Caco-2 (cell line): Measurements from ENCODE around the gene NOL6. TPM values are rescaled to one million over a fixed set of nuclear protein-coding genes. Genes with fewer than 3 reads are reported as not detected.
A peak's percentile ranks its signal among the peaks of the same experiment; 100 is the strongest.
"Not testable (repeated sequence)": the region's sequence is repeated elsewhere in the genome, so short reads cannot be mapped to it uniquely, and the experiment has no call there.

Experiments
- BruUV-seq: library from RNA; stranded (reverse); fragments of 400-500 nt; replicated peaks from 2 replicates; lab custom pipeline; 2021; lab: Mats Ljungman, UMichigan
- CTCF ChIA-PET: fragments of 300-600 bp; sonication (Branson Sonifier 250); formaldehyde crosslinking; loops from one replicate; lab custom pipeline; 2022; ENCODE audit warnings: antibody characterized with exemption; lab: Charles Lee
- POLR2A ChIA-PET: fragments of 300-600 bp; sonication (Branson Sonifier 250); formaldehyde crosslinking; loops from one replicate; lab custom pipeline; 2022; ENCODE audit warnings: antibody characterized with exemption; lab: Charles Lee
- DNase-seq, 2 experiments: peaks; one replicate each; pipeline versions ENCODE4 v3.0.0 to v3.0.0-alpha.2; 2020 to 2022
- H3K27me3 ChIP-seq: replicated peaks from 2 replicates; pipeline ENCODE4 v1.6.0; 2011; ENCODE audit warnings: low read length; ENCODE audit not compliant: control insufficient read depth, insufficient read depth
- H3K36me3 ChIP-seq: 2 replicates; pipeline ENCODE4 v1.5.1; 2011; ENCODE audit warnings: low read length; ENCODE audit not compliant: control insufficient read depth, insufficient read depth
- H3K4me1 ChIP-seq: fragments of 250-450 bp; sonication (Bioruptor Pico); 2 replicates; pipeline ENCODE4 v1.5.1; 2020; ENCODE audit warnings: mild to moderate bottlenecking
- H3K4me3 ChIP-seq: 2 replicates; pipeline ENCODE4 v1.5.1; 2011; ENCODE audit warnings: low read depth, mild to moderate bottlenecking, control low read depth, low read length
- H3K9me3 ChIP-seq: fragments of 250-450 bp; sonication (Bioruptor Pico); 2 replicates; pipeline ENCODE4 v1.5.1; 2020; ENCODE audit warnings: mild to moderate bottlenecking, moderate library complexity
- H3K27ac Mint-ChIP-seq: one replicate; pipeline ENCODE4 v1.8.0; 2022; ENCODE audit warnings: mixed read lengths; ENCODE audit not compliant: unreplicated experiment
- H3K27me3 Mint-ChIP-seq: one replicate; pipeline ENCODE4 v1.8.0; 2022; ENCODE audit warnings: mixed read lengths; ENCODE audit not compliant: insufficient read depth, unreplicated experiment
- H3K36me3 Mint-ChIP-seq: one replicate; pipeline ENCODE4 v1.8.0; 2022; ENCODE audit warnings: mild to moderate bottlenecking, mixed read lengths; ENCODE audit not compliant: insufficient read depth, unreplicated experiment
- H3K4me1 Mint-ChIP-seq: one replicate; pipeline ENCODE4 v1.8.0; 2022; ENCODE audit warnings: low read depth, mixed read lengths; ENCODE audit not compliant: unreplicated experiment
- H3K4me3 Mint-ChIP-seq: one replicate; pipeline ENCODE4 v1.8.0; 2022; ENCODE audit warnings: mild to moderate bottlenecking, moderate library complexity, mixed read lengths; ENCODE audit not compliant: unreplicated experiment
- H3K9me3 Mint-ChIP-seq: one replicate; pipeline ENCODE4 v1.8.0; 2022; ENCODE audit warnings: mixed read lengths; ENCODE audit not compliant: unreplicated experiment
- CTCF ChIP-seq, 2 experiments: fragments of 200-600 bp in 1 of 2; IDR thresholded peaks; 1 replicate in 1 of 2; 2 replicates in 1 of 2; pipeline versions ENCODE4 v1.5.1 to v1.8.0; 2011 to 2022; ENCODE audit warnings: antibody characterized with exemption in 1 of 2, control low read depth in 1 of 2, inconsistent platforms in 1 of 2, low read depth in 1 of 2, low read length in 1 of 2, mild to moderate bottlenecking in 1 of 2, moderate library complexity in 1 of 2; ENCODE audit not compliant: insufficient read depth in 1 of 2, severe bottlenecking in 1 of 2, unreplicated experiment in 1 of 2
- intact Hi-C: fragments of 100-400 bp; cut with micrococcal nuclease; formaldehyde crosslinking; loops from one replicate; pipeline ENCODE4 v1.10.0; 2022; ENCODE audit not compliant: unreplicated experiment
- total RNA-seq: library from RNA; stranded (reverse); gene quantifications from 2 replicates; pipeline ENCODE4 v1.2.3, GENCODE V29; 2022

NOL6 gene
- total RNA-seq, 1 experiment from 2014 or later: 47.2 TPM

DNA sequence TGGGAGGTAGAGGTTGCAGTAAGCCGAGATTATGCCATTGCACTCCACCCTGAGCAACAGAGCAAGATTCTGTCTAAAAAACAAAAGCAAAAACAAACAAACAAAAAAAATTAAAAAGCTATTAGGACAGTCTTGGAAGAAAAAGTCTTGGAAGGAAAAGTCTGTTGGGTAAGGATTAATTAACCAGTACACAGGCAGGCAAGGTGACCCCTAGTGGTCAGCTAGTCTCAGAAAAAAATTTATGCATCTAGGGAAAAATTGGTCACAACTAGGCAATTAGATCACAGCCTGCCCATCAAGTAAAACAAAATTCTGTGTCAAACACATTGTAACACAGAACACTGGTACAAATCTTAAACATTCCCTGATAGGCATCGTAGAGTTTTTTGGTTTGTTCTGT is 43.6 kb upstream of the NOL6 start:
- Mint-ChIP-seq H3K4me3 (no peak overlapping the region), H3K36me3 (peaks cover 6% of the 10 kb centered on the region), H3K9me3 (peaks cover 6% of the 10 kb centered on the region), H3K27ac (no peak overlapping the region), H3K27me3 (peaks cover under 1% of the 10 kb centered on the region), H3K4me1 (peaks cover 23% of the 10 kb centered on the region)
- peak; percentile 59 to 71 for TF ChIP-seq CTCF (IDR thresholded peaks at IDR 0.05; ENCODE audit: insufficient read depth in 1 of 2, low read depth in 1 of 2, low read length in 1 of 2, severe bottlenecking in 1 of 2, unreplicated experiment in 1 of 2)
- peak in 1 of 2 experiments; percentile 60 for DNase-seq
- no peaks in the 10 kb centered on the region for H3K27me3 ChIP-seq
- H3K4me3 ChIP-seq: no peak overlapping the region
- BruUV-seq: no TSS peak
- CTCF ChIA-PET: interaction anchor here (1.0 to 1.3 kb wide), 3 partner anchors 44 to 143 kb away, joined by 6 to 11 read pairs (median 7); partner anchors contain the start of gene NOL6
- intact Hi-C loops: loop anchor here (5.0 kb wide), 2 partner anchors 45 to 115 kb away; partner anchors contain the start of genes AQP7 and NOL6
- POLR2A ChIA-PET: no interaction called here
- no peaks in the 10 kb centered on the region for H3K36me3 ChIP-seq
- peaks cover 28% of the 10 kb centered on the region for H3K4me1 ChIP-seq
- no peaks in the 10 kb centered on the region for H3K9me3 ChIP-seq

GRCh38 chr9:33516397-33516796 is 42.7 kb upstream of the NOL6 start:
- H3K4me3 Mint-ChIP-seq, H3K36me3 ChIP-seq, POLR2A ChIA-PET, H3K36me3 Mint-ChIP-seq, H3K27me3 Mint-ChIP-seq, H3K4me3 ChIP-seq, DNase-seq, CTCF ChIA-PET, H3K27me3 ChIP-seq, H3K27ac Mint-ChIP-seq, H3K9me3 ChIP-seq, BruUV-seq, H3K9me3 Mint-ChIP-seq: not testable (repeated sequence)
- intact Hi-C loops: loop anchor here (5.0 kb wide), 2 partner anchors 44 to 114 kb away; partner anchors contain the start of genes AQP7 and NOL6
- H3K4me1 Mint-ChIP-seq: peaks cover 23% of the 10 kb centered on the region
- peaks cover 28% of the 10 kb centered on the region for H3K4me1 ChIP-seq

DNA sequence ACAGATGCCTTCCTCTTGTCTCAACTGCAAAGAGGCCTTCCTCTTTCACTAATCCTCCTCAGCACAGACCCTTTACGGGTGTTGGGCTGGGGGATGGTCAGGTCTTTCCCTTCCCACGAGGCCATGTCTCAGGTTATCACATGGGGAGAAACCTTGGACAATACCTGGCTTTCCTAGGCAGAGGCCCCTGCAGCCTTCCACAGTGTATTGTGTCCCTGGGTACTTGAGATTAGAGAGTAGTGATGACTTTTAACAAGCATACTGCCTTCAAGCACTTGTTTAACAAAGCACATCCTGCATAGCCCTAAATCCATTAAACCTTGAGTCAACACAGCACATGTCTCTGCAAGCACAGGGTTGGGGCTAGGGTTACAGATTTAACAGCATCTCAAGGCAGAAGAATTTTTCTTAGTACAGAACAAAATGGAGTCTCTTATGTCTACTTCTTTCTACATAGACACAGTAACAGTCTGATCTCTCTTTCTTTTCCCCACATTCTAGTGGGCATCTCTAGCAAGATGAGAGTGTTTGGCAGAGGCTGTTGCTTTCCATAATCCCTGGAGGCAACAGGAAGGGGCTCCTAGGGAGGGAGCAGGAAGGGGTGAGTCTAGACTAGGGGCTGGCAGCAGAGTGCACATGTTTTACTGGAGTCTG is 41.7 kb upstream of the NOL6 start:
- H3K27me3 Mint-ChIP-seq, BruUV-seq, H3K27me3 ChIP-seq, H3K36me3 ChIP-seq, H3K9me3 Mint-ChIP-seq, H3K36me3 Mint-ChIP-seq, H3K9me3 ChIP-seq, H3K4me3 ChIP-seq, H3K4me3 Mint-ChIP-seq, POLR2A ChIA-PET, CTCF ChIA-PET: not testable (repeated sequence)
- peak; percentile 57 to 76 for DNase-seq
- peak overlapping the region; percentile 37 for H3K27ac Mint-ChIP-seq
- intact Hi-C loops: loop anchor here (5.0 kb wide), 2 partner anchors 43 to 113 kb away; partner anchors contain the start of genes AQP7 and NOL6
- H3K4me1 Mint-ChIP-seq: peaks cover 23% of the 10 kb centered on the region
- H3K4me1 ChIP-seq: peaks cover 28% of the 10 kb centered on the region

DNA sequence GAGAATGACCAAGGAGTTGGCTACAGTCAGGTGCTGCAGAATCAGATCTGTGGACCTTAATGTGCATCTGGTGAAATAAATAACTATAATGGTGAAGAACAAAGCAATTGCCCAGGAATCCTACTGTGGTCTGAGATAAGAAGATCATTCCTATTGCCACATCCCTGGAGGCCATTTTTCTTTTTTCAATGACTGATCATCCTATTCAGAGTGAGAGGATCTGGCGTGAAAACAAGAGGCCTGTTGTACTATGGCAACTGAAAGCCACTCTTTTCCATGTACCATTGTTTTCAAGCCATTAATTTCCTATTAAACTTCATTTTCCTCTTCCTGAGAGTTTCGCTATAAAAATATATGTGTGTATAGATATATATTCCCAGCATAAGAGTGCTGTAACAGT is 38.8 kb upstream of the NOL6 start:
- H3K27me3 ChIP-seq, H3K4me3 Mint-ChIP-seq, H3K9me3 ChIP-seq, POLR2A ChIA-PET, H3K27ac Mint-ChIP-seq, DNase-seq, H3K27me3 Mint-ChIP-seq, CTCF ChIA-PET, H3K4me3 ChIP-seq, H3K9me3 Mint-ChIP-seq, H3K36me3 Mint-ChIP-seq, intact Hi-C loops, H3K36me3 ChIP-seq, BruUV-seq: not testable (repeated sequence)
- H3K4me1 ChIP-seq: peaks cover 34% of the 10 kb centered on the region
- H3K4me1 Mint-ChIP-seq: peaks cover 25% of the 10 kb centered on the region

- H3K27me3 Mint-ChIP-seq, H3K9me3 ChIP-seq, H3K36me3 ChIP-seq, DNase-seq, H3K27me3 ChIP-seq, H3K9me3 Mint-ChIP-seq, intact Hi-C loops, H3K36me3 Mint-ChIP-seq, CTCF ChIA-PET: not testable (repeated sequence)
- H3K4me1 ChIP-seq: peaks cover 38% of the 10 kb centered on the region
- TSS peak; percentile 46 for BruUV-seq
- Mint-ChIP-seq H3K27ac (peak overlapping the region; percentile 100), H3K4me3 (peak overlapping the region; percentile 99), H3K4me1 (peaks cover 37% of the 10 kb centered on the region)
- peak overlapping the region; percentile 43 for H3K4me3 ChIP-seq
- POLR2A ChIA-PET: interaction anchor here (0.8 to 1.3 kb wide), 3 partner anchors 37 to 1560 kb away, joined by 3 to 9 read pairs (median 3); partner anchors contain the start of genes AQP3 and NOL6
Measured at GRCh38 chr9:33511184-33511517, 37.4 kb upstream of the NOL6 start.
